ENCODE measurements around the gene OR51B2.
"Not testable (repeated sequence)": the region's sequence is repeated elsewhere in the genome, so short reads cannot be mapped to it uniquely, and the experiment has no call there.

OR51B2 gene

GRCh38 chr11:5363679-5364078, 39.6 kb upstream of the OR51B2 start:
- DNase-seq (ENCODE audit: extremely low spot score), result no peak
- ChIA-PET CTCF (interaction anchor here (1.0 to 2.0 kb wide), 3 partner anchors 14 to 48 kb away, joined by 3 to 4 read pairs (median 3); no protein-coding TSS in a partner anchor), POLR2A (interaction anchor here (0.6 kb wide), 1 partner anchor 10 kb away, joined by 4 read pairs; no protein-coding TSS in a partner anchor)
- no peak for TF ChIP-seq CTCF (IDR thresholded peaks at IDR 0.05; ENCODE audit: control extremely low read depth, extremely low read depth, low read depth, missing control alignments)

- ChIA-PET POLR2A (no interaction called here), CTCF (interaction anchor here (1.0 kb wide), 1 partner anchor 11 kb away, joined by 4 read pairs; the partner anchor contains the start of gene OR51B6)
- no peak for TF ChIP-seq CTCF (IDR thresholded peaks at IDR 0.05; ENCODE audit: control extremely low read depth, extremely low read depth, low read depth, missing control alignments)
- no peak for DNase-seq (ENCODE audit: extremely low spot score)
Observed at GRCh38 chr11:5362017-5362625, 38.0 kb upstream of the OR51B2 start.

- POLR2A ChIA-PET; DNase-seq (ENCODE audit: extremely low spot score); CTCF ChIA-PET: not testable (repeated sequence)
Observed at GRCh38 chr11:5356031-5356430, 31.9 kb upstream of the OR51B2 start.

- ChIA-PET POLR2A (no interaction called here), CTCF (interaction anchor here (1.3 to 1.4 kb wide), 2 partner anchors 8 to 11 kb away, joined by 4 to 5 read pairs; partner anchors contain the start of gene OR51B5)
- DNase-seq (ENCODE audit: extremely low spot score), result no peak
- TF ChIP-seq CTCF (IDR thresholded peaks at IDR 0.05; ENCODE audit: control extremely low read depth, extremely low read depth, low read depth, missing control alignments), result no peak
Observed at GRCh38 chr11:5351208-5351607, 27.1 kb upstream of the OR51B2 start, which contains the start of gene OR51B6. TSS of gene OR51B6 (plus strand) at chr11:5351508. CDS start at chr11:5351508, 0 bp downstream.

- TF ChIP-seq CTCF (IDR thresholded peaks at IDR 0.05; ENCODE audit: control extremely low read depth, extremely low read depth, low read depth, missing control alignments), result no peak
- POLR2A ChIA-PET, result no interaction called here
- no peak for DNase-seq (ENCODE audit: extremely low spot score)
- CTCF ChIA-PET, result interaction anchor here (1.2 kb wide), 1 partner anchor 15 kb away, joined by 4 read pairs; no protein-coding TSS in a partner anchor
Observed at GRCh38 chr11:5349550-5349949, 25.5 kb upstream of the OR51B2 start.

GRCh38 chr11:5348551-5349194, 24.6 kb upstream of the OR51B2 start:
- no peak for TF ChIP-seq CTCF (IDR thresholded peaks at IDR 0.05; ENCODE audit: control extremely low read depth, extremely low read depth, low read depth, missing control alignments)
- ChIA-PET POLR2A (no interaction called here), CTCF (interaction anchor here (1.2 kb wide), 1 partner anchor 15 kb away, joined by 4 read pairs; no protein-coding TSS in a partner anchor)
- no peak for DNase-seq (ENCODE audit: extremely low spot score)

DNA sequence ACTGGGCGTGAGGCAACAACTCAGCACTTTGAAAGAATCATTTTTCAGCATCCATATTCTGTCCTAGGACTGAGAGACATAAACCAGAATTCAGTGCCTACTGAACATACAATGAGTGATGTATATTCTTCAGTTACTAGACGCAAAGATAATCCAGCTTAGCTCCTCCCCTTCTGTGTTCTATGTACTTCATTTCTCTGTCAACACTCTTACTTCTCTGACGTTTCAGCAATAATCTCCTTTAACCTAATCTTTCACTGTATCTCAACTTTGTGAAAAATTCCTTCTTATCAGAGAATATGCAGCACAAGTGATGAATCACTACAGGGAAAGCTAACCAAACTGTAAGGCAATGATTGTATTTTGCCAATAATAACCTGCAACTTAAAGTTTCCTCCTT, 21.7 kb upstream of the OR51B2 start:
- ChIA-PET POLR2A (no interaction called here), CTCF (no interaction called here)
- no peak for TF ChIP-seq CTCF (IDR thresholded peaks at IDR 0.05; ENCODE audit: control extremely low read depth, extremely low read depth, low read depth, missing control alignments)
- DNase-seq (ENCODE audit: extremely low spot score), result no peak

All from GM10248 (cell line).